Esophagus squamous epithelium (tissue), 4 donors: Measurements from ENCODE around the gene MICAL3.

Experiments used
- CTCF ChIP-seq, 6 experiments: fragments of 450-650 bp in 4 of 6; fragments of 200-600 bp in 2 of 6; sonication (generic) in 2 of 6; IDR thresholded peaks; one replicate each; pipeline ENCODE4 v1.5.1; 2016 to 2019; ENCODE audit warnings: antibody characterized with exemption in 6 of 6, mild to moderate bottlenecking in 4 of 6, moderate library complexity in 4 of 6
- POLR2A ChIP-seq, 4 donors: fragments of 450-650 bp; IDR thresholded peaks; one replicate each; pipeline ENCODE4 v1.6.1; 2017; ENCODE audit warnings: antibody characterized with exemption in 4 of 4, mild to moderate bottlenecking in 4 of 4, moderate library complexity in 3 of 4

GRCh38 chr22:17806437-17806836 is 217.9 kb downstream of the MICAL3 start:
- TF ChIP-seq CTCF (IDR thresholded peaks at IDR 0.05) (no peak), POLR2A (IDR thresholded peaks at IDR 0.05) (no peak)
